ENCODE data around the gene FBXL7.

- TF ChIP-seq, protein P1, sequence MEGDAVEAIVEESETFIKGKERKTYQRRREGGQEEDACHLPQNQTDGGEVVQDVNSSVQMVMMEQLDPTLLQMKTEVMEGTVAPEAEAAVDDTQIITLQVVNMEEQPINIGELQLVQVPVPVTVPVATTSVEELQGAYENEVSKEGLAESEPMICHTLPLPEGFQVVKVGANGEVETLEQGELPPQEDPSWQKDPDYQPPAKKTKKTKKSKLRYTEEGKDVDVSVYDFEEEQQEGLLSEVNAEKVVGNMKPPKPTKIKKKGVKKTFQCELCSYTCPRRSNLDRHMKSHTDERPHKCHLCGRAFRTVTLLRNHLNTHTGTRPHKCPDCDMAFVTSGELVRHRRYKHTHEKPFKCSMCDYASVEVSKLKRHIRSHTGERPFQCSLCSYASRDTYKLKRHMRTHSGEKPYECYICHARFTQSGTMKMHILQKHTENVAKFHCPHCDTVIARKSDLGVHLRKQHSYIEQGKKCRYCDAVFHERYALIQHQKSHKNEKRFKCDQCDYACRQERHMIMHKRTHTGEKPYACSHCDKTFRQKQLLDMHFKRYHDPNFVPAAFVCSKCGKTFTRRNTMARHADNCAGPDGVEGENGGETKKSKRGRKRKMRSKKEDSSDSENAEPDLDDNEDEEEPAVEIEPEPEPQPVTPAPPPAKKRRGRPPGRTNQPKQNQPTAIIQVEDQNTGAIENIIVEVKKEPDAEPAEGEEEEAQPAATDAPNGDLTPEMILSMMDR (conservative IDR thresholded peaks at IDR 0.05) = no peak
- no peak for TF ChIP-seq EZH2 (IDR thresholded peaks at IDR 0.05; ENCODE audit: low read depth)
These were observed 429.8 kb downstream of the FBXL7 start for GRCh38 chr5:15929611-15930263.
